ENCODE data around the gene SLAIN1.
A peak's percentile ranks its signal among the peaks of the same experiment; 100 is the strongest.

Gene SLAIN1

DNA sequence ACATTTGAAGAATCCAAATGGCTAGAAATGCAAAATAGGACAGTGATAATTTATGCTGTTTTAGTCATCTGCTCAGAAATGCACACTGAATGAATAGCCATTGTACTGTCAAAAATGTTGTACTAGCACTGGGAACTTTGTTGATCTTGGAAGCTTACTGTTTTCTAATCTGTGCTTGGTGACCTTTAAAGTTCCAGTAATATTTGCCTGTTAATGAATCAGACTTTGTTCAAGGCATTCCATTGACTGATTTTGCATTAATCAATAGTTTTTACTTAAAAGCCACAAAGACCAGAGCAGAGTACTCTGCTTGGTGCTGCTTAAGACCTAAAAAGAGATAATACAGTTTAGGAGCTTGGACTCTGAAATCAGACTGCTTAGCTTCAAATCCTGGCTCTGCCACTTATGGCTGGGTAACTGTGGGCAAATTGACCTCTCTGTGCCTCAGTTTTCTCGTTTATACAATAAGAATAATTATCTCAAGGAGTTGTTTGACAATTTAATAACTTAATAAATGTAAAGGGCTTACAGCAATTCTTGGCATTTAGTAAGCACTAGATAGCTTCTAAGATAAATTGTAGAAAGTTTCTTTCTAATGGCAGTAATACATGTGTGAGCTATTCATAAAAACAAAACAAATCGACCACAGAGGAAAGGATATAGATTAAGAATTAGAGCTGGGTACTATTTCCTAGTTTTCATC is 4.6 kb upstream of the SLAIN1 start:
- H3K36me3 ChIP-seq (ENCODE audit: control insufficient read depth, insufficient read depth, low read length) = no peaks in the 10 kb centered on the region
- H3K4me1 ChIP-seq (ENCODE audit: control insufficient read depth, insufficient read depth, low read length) = peaks cover 12% of the 10 kb centered on the region

GRCh38 chr13:77693449-77693940 is 4.0 kb upstream of the SLAIN1 start:
- no peak overlapping the region for H3K27ac ChIP-seq (ENCODE audit: low read depth, low read length)
- no peaks in the 10 kb centered on the region for H3K9me3 ChIP-seq (ENCODE audit: control insufficient read depth, insufficient read depth, low read depth, low read length)
- no peaks in the 10 kb centered on the region for H3K36me3 ChIP-seq (ENCODE audit: control insufficient read depth, insufficient read depth, low read length)
- H3K27me3 ChIP-seq (ENCODE audit: control insufficient read depth, insufficient read depth, low read length) = peaks cover 21% of the 10 kb centered on the region
- no peak overlapping the region for H3K4me3 ChIP-seq (ENCODE audit: low read depth, low read length)
- H3K4me1 ChIP-seq (ENCODE audit: control insufficient read depth, insufficient read depth, low read length) = peaks cover 12% of the 10 kb centered on the region
- no peak overlapping the region for H3K9ac ChIP-seq (ENCODE audit: low read length)

More for the DNA sequence above, 4.6 kb upstream of the SLAIN1 start:
- Histone ChIP-seq H3K27me3 (ENCODE audit: control insufficient read depth, insufficient read depth, low read length) (peaks cover 21% of the 10 kb centered on the region), H3K9me3 (ENCODE audit: control insufficient read depth, insufficient read depth, low read depth, low read length) (no peaks in the 10 kb centered on the region), H3K27ac (ENCODE audit: low read depth, low read length) (no peak overlapping the region), H3K9ac (ENCODE audit: low read length) (no peak overlapping the region), H3K4me3 (ENCODE audit: low read depth, low read length) (no peak overlapping the region)

DNA sequence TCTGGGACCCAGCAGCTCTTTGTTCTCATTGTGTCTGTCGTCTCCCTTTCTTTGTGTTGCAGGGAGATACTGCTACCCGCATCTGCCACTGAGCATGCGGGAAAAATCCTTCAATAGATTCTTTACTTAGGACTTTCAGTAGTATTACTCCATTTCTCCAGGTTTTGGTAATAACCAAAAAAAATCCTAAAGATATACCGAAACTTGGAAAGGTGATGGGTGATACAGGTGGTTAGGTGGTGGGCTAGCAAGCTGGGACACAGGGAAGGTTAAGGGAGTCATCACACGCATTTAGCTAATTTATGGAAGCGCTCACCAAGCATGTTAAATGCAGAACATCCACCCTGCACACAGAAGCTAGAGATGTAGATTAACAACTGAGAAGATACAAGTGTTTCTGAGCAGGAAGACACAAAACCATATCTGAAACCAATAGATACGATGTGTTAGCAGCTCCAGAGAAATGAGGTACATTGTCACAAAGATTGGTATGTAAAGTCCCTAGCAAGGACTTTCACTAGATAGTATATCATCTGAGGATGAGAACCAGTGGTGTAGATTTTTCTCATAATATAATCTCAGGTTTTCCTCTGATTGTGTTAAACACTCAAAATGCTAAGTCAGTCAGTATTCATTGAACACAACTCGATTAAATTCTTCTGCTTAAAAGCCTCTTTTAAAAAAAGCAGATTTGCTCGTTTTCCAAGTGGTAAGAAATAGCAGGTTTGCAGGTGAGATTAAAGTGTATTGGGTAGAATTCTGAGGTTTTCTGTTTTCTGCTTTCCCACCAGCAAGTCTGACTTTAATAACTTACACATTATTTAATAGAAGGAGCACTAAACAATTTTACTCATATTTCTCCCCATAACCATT is 1.2 kb upstream of the SLAIN1 start:
- Histone ChIP-seq H3K9ac (ENCODE audit: low read length) (no peak overlapping the region), H3K27me3 (ENCODE audit: control insufficient read depth, insufficient read depth, low read length) (peaks cover 37% of the 10 kb centered on the region), H3K4me3 (ENCODE audit: low read depth, low read length) (peak overlapping the region; percentile 3; the same call in 1 of the 2 replicates), H3K9me3 (ENCODE audit: control insufficient read depth, insufficient read depth, low read depth, low read length) (no peaks in the 10 kb centered on the region), H3K36me3 (ENCODE audit: control insufficient read depth, insufficient read depth, low read length) (no peaks in the 10 kb centered on the region), H3K4me1 (ENCODE audit: control insufficient read depth, insufficient read depth, low read length) (peaks cover 15% of the 10 kb centered on the region), H3K27ac (ENCODE audit: low read depth, low read length) (no peak overlapping the region)

DNA sequence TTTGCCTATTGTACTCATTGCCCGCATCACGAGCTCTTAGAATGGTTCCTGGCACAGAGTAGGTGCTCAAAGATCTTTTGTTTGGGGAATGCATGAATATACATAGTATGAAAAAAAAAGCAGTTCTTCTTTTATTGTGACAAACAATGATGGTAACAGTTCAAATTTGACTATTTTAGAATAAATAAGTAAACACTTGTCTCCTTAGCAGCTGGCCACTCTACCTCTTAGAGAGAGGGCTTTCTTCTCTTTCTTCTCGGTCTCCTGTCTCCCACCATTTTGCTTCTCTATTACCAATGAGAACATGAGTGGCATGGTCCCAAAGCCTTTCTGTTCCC is 639 bp upstream of the SLAIN1 start:
- Histone ChIP-seq H3K27ac (ENCODE audit: low read depth, low read length) (no peak overlapping the region), H3K4me1 (ENCODE audit: control insufficient read depth, insufficient read depth, low read length) (peaks cover 15% of the 10 kb centered on the region), H3K4me3 (ENCODE audit: low read depth, low read length) (peak overlapping the region; percentile 70), H3K27me3 (ENCODE audit: control insufficient read depth, insufficient read depth, low read length) (peaks cover 37% of the 10 kb centered on the region), H3K9me3 (ENCODE audit: control insufficient read depth, insufficient read depth, low read depth, low read length) (no peaks in the 10 kb centered on the region), H3K36me3 (ENCODE audit: control insufficient read depth, insufficient read depth, low read length) (no peaks in the 10 kb centered on the region), H3K9ac (ENCODE audit: low read length) (peak overlapping the region; percentile 58)

GRCh38 chr13:77698201-77699058 is 943 bp downstream of the SLAIN1 start:
- Histone ChIP-seq H3K4me1 (ENCODE audit: control insufficient read depth, insufficient read depth, low read length) (peaks cover 15% of the 10 kb centered on the region), H3K36me3 (ENCODE audit: control insufficient read depth, insufficient read depth, low read length) (no peaks in the 10 kb centered on the region), H3K4me3 (ENCODE audit: low read depth, low read length) (peak overlapping the region; percentile 71), H3K9me3 (ENCODE audit: control insufficient read depth, insufficient read depth, low read depth, low read length) (no peaks in the 10 kb centered on the region), H3K9ac (ENCODE audit: low read length) (no peak overlapping the region), H3K27ac (ENCODE audit: low read depth, low read length) (no peak overlapping the region), H3K27me3 (ENCODE audit: control insufficient read depth, insufficient read depth, low read length) (peaks cover 37% of the 10 kb centered on the region)

- Histone ChIP-seq H3K4me1 (ENCODE audit: control insufficient read depth, insufficient read depth, low read length) (peaks cover 15% of the 10 kb centered on the region), H3K27ac (ENCODE audit: low read depth, low read length) (no peak overlapping the region), H3K9ac (ENCODE audit: low read length) (no peak overlapping the region)
Measured at GRCh38 chr13:77699059-77699680, 1.7 kb downstream of the SLAIN1 start.

DNA sequence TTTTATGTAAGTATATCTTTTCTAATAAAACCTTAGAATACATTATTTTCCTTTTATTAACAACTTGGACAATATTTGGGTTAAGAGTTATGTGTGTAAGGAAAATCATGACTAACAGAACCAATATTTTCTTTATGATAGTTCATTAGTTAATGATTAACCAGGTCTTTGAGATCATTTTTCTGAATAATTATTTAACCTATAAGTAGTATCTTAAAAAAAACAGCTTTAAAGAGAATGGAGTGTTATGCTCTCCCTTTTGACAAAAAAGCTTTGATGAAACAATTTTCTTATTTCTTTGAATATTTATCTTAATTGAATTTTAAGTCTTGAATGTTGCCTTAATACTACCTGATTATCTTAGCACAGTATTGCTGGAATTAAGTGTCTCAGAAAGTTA is 3.8 kb downstream of the SLAIN1 start:
- Histone ChIP-seq H3K27ac (ENCODE audit: low read depth, low read length) (no peak overlapping the region), H3K36me3 (ENCODE audit: control insufficient read depth, insufficient read depth, low read length) (no peaks in the 10 kb centered on the region), H3K4me1 (ENCODE audit: control insufficient read depth, insufficient read depth, low read length) (peaks cover 8% of the 10 kb centered on the region; the same call in 1 of the 2 replicates), H3K9ac (ENCODE audit: low read length) (no peak overlapping the region), H3K4me3 (ENCODE audit: low read depth, low read length) (no peak overlapping the region), H3K9me3 (ENCODE audit: control insufficient read depth, insufficient read depth, low read depth, low read length) (no peaks in the 10 kb centered on the region), H3K27me3 (ENCODE audit: control insufficient read depth, insufficient read depth, low read length) (peaks cover 25% of the 10 kb centered on the region)

More at GRCh38 chr13:77699059-77699680, 1.7 kb downstream of the SLAIN1 start:
- Histone ChIP-seq H3K9me3 (ENCODE audit: control insufficient read depth, insufficient read depth, low read depth, low read length) (no peaks in the 10 kb centered on the region), H3K4me3 (ENCODE audit: low read depth, low read length) (peak overlapping the region; percentile 71), H3K36me3 (ENCODE audit: control insufficient read depth, insufficient read depth, low read length) (no peaks in the 10 kb centered on the region), H3K27me3 (ENCODE audit: control insufficient read depth, insufficient read depth, low read length) (peaks cover 37% of the 10 kb centered on the region)

DNA sequence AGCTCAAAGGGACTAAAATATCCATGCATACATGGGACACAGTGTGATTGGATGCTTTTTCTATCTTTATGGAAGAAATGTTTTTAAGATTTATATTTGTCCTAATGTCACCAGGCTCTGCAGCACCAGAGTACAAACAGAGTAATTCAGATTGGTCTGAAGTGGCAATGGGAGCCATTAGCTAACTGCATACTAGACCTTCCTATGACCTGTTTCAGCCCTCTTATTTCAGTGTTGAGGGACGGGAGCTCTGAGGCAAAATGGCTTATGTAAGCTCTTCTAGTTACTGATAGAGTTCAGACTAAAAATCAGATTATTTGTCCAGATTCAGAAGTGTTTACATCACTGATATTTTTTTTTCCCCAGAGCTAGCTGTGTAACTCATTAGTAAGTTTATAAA is 4.9 kb downstream of the SLAIN1 start:
- peaks cover 15% of the 10 kb centered on the region; the same call in 1 of the 2 replicates for H3K27me3 ChIP-seq (ENCODE audit: control insufficient read depth, insufficient read depth, low read length)
- H3K4me3 ChIP-seq (ENCODE audit: low read depth, low read length) = no peak overlapping the region
- peaks cover 5% of the 10 kb centered on the region for H3K36me3 ChIP-seq (ENCODE audit: control insufficient read depth, insufficient read depth, low read length)
- H3K27ac ChIP-seq (ENCODE audit: low read depth, low read length) = no peak overlapping the region
- H3K9me3 ChIP-seq (ENCODE audit: control insufficient read depth, insufficient read depth, low read depth, low read length) = peaks cover 3% of the 10 kb centered on the region
- H3K9ac ChIP-seq (ENCODE audit: low read length) = no peak overlapping the region
- 0 out of 2 replicates have a peak, but pooled peaks cover 3% of the 10 kb centered on the region for H3K4me1 ChIP-seq (ENCODE audit: control insufficient read depth, insufficient read depth, low read length)

DNA sequence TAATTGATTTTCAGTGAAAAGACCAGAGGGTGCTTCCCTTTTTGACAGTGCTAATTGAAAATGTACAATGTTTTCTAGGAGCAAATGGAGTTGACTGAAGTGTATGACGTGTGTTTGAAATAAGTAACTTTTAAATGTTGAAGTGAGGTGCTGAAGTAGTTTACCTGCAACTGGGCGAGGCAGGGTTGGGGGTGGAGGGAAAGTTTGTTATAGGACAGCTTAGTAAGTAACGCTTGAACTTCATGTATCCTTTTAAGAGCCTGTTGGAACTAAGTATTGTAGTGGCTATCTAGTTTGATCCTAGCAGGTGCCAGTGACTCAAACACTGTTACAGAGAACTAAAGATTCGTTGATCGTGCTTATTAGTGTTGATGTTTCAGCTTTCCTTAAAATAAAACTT is 5.9 kb downstream of the SLAIN1 start:
- Histone ChIP-seq H3K27ac (ENCODE audit: low read depth, low read length) (no peak overlapping the region), H3K27me3 (ENCODE audit: control insufficient read depth, insufficient read depth, low read length) (peaks cover 15% of the 10 kb centered on the region; the same call in 1 of the 2 replicates), H3K36me3 (ENCODE audit: control insufficient read depth, insufficient read depth, low read length) (peaks cover 16% of the 10 kb centered on the region), H3K4me1 (ENCODE audit: control insufficient read depth, insufficient read depth, low read length) (0 out of 2 replicates have a peak, but pooled peaks cover 3% of the 10 kb centered on the region), H3K9me3 (ENCODE audit: control insufficient read depth, insufficient read depth, low read depth, low read length) (peaks cover 12% of the 10 kb centered on the region), H3K4me3 (ENCODE audit: low read depth, low read length) (no peak overlapping the region), H3K9ac (ENCODE audit: low read length) (no peak overlapping the region)

- H3K4me3 ChIP-seq (ENCODE audit: low read depth, low read length) = no peak overlapping the region
Measured at GRCh38 chr13:77714119-77714755, 16.8 kb downstream of the SLAIN1 start.

More at GRCh38 chr13:77714119-77714755, 16.8 kb downstream of the SLAIN1 start:
- Histone ChIP-seq H3K27ac (ENCODE audit: low read depth, low read length) (no peak overlapping the region), H3K36me3 (ENCODE audit: control insufficient read depth, insufficient read depth, low read length) (no peaks in the 10 kb centered on the region), H3K4me1 (ENCODE audit: control insufficient read depth, insufficient read depth, low read length) (no peaks in the 10 kb centered on the region; the same call in 1 of the 2 replicates), H3K9me3 (ENCODE audit: control insufficient read depth, insufficient read depth, low read depth, low read length) (0 out of 2 replicates have a peak, but pooled peaks cover 9% of the 10 kb centered on the region), H3K9ac (ENCODE audit: low read length) (no peak overlapping the region), H3K27me3 (ENCODE audit: control insufficient read depth, insufficient read depth, low read length) (no peaks in the 10 kb centered on the region)

All from HUES6 (cell line).